Lower leg skin (tissue), 3 donors: ENCODE results near the gene NSD1.

Source experiments
- POLR2A ChIP-seq, 2 donors: fragments of 450-650 bp; IDR thresholded peaks; one replicate each; pipeline ENCODE4 v1.6.1; 2016 to 2017; ENCODE audit warnings: antibody characterized with exemption in 2 of 2, mild to moderate bottlenecking in 1 of 2, moderate library complexity in 1 of 2
- TF ChIP-seq, protein P1 (sequence below), 3 donors: fragments of 450-650 bp; IDR thresholded peaks; one replicate each; pipeline ENCODE4 v1.5.1; 2016; ENCODE audit warnings: antibody characterized with exemption in 3 of 3, mild to moderate bottlenecking in 3 of 3, moderate library complexity in 2 of 3

DNA sequence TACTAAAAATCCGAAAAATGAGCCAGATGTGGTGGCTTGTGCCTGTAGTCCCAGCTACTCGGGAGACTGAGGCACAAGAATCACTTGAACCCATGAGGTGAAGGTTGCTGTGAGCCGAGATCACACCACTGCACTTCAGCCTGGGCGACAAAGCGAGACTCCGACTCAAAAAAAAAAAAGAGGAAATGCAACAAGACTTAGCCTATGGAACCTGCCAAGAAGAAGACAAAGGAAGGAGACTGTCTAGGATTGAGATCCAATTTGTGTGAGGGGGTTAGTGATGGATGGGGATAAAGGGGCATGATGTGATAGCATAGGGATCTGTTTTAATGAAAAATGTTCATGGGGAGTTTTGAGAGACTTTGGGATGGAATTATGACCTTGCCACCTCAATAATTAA lies 97.1 kb downstream of the NSD1 start:
- TF ChIP-seq POLR2A (IDR thresholded peaks at IDR 0.05): no peak
- TF ChIP-seq, protein P1, sequence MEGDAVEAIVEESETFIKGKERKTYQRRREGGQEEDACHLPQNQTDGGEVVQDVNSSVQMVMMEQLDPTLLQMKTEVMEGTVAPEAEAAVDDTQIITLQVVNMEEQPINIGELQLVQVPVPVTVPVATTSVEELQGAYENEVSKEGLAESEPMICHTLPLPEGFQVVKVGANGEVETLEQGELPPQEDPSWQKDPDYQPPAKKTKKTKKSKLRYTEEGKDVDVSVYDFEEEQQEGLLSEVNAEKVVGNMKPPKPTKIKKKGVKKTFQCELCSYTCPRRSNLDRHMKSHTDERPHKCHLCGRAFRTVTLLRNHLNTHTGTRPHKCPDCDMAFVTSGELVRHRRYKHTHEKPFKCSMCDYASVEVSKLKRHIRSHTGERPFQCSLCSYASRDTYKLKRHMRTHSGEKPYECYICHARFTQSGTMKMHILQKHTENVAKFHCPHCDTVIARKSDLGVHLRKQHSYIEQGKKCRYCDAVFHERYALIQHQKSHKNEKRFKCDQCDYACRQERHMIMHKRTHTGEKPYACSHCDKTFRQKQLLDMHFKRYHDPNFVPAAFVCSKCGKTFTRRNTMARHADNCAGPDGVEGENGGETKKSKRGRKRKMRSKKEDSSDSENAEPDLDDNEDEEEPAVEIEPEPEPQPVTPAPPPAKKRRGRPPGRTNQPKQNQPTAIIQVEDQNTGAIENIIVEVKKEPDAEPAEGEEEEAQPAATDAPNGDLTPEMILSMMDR (IDR thresholded peaks at IDR 0.05): no peak
